ENCODE results near the gene RNPEPL1.

RNPEPL1 gene

GRCh38 chr2:240590681-240591111 lies 22.4 kb downstream of the RNPEPL1 start:
- H3K27me3 ChIP-seq (ENCODE audit: control insufficient read depth in 3 of 3, insufficient read depth in 3 of 3, low read depth in 1 of 3, low read length in 3 of 3) = no peaks in the 10 kb centered on the region
- no peak overlapping the region for H3K23ac ChIP-seq (ENCODE audit: low read depth, low read length, poor library complexity)
- H2AFZ ChIP-seq (ENCODE audit: low read length) = no peak overlapping the region
- H3K4me3 ChIP-seq (ENCODE audit: low read length in 2 of 2) = no peak overlapping the region
- H4K8ac ChIP-seq (ENCODE audit: low read depth, low read length) = no peak overlapping the region
- no peak overlapping the region for H2BK120ac ChIP-seq (ENCODE audit: low read depth, low read length)
- peaks cover 20 to 56% of the 10 kb centered on the region in 2 donors for H3K36me3 ChIP-seq (replicated peaks in 1 of 2; ENCODE audit: control insufficient read depth in 2 of 2, insufficient read depth in 2 of 2, low read length in 2 of 2)
- no peak overlapping the region for H2BK15ac ChIP-seq (ENCODE audit: low read length)
- H2BK12ac ChIP-seq (ENCODE audit: low read length) = no peak overlapping the region
- H3K9me3 ChIP-seq (replicated peaks in 1 of 2; ENCODE audit: control insufficient read depth in 2 of 2, insufficient read depth in 1 of 2, low read depth in 1 of 2, low read length in 2 of 2) = no peaks in the 10 kb centered on the region
- no peak overlapping the region for H3K27ac ChIP-seq (replicated peaks; ENCODE audit: low read length)
- H3K18ac ChIP-seq (ENCODE audit: low read length) = no peak overlapping the region
- H3K14ac ChIP-seq (ENCODE audit: low read length) = no peak overlapping the region
- no peak overlapping the region for H4K91ac ChIP-seq (ENCODE audit: low read depth, low read length, poor library complexity)
- no peak overlapping the region for H2BK5ac ChIP-seq (ENCODE audit: low read length)
- H3K4me1 ChIP-seq (ENCODE audit: control insufficient read depth in 2 of 2, insufficient read depth in 1 of 2, low read depth in 1 of 2, low read length in 2 of 2) = peaks cover 7 to 13% of the 10 kb centered on the region in 2 donors
- H3K4ac ChIP-seq (ENCODE audit: low read length) = no peak overlapping the region
- WGBS, 2 donors (ENCODE audit: extremely low coverage in 2 of 2, insufficient read length in 2 of 2, insufficient replicate concordance in 1 of 2) = no CpG with 5 or more reads among the region's 21 CpGs
- H3K9ac ChIP-seq (ENCODE audit: low read depth, low read length, poor library complexity) = no peak overlapping the region
- DNase-seq (ENCODE audit: low spot score) = no peak
- no peak overlapping the region for H2AK5ac ChIP-seq (ENCODE audit: low read depth, low read length)
- peaks cover 28% of the 10 kb centered on the region for H3K79me1 ChIP-seq (ENCODE audit: low read depth, low read length)
- H3K4me2 ChIP-seq (ENCODE audit: insufficient read depth, low read length, poor library complexity, severe bottlenecking) = no peak overlapping the region

- no peaks in the 10 kb centered on the region for H3K9me3 ChIP-seq (replicated peaks in 1 of 2; ENCODE audit: control insufficient read depth in 2 of 2, insufficient read depth in 1 of 2, low read depth in 1 of 2, low read length in 2 of 2)
- peak overlapping the region; percentile 37 for H3K9ac ChIP-seq (ENCODE audit: low read depth, low read length, poor library complexity)
- H4K91ac ChIP-seq (ENCODE audit: low read depth, low read length, poor library complexity) = no peak overlapping the region
- no peak overlapping the region for H2AFZ ChIP-seq (ENCODE audit: low read length)
- H3K4me2 ChIP-seq (ENCODE audit: insufficient read depth, low read length, poor library complexity, severe bottlenecking) = no peak overlapping the region
- H3K27ac ChIP-seq (replicated peaks; ENCODE audit: low read length) = no peak overlapping the region
- H3K4ac ChIP-seq (ENCODE audit: low read length) = no peak overlapping the region
- H3K4me3 ChIP-seq (ENCODE audit: low read length in 2 of 2) = no peak overlapping the region
- no peak overlapping the region for H3K14ac ChIP-seq (ENCODE audit: low read length)
- peaks cover 27% of the 10 kb centered on the region for H3K79me1 ChIP-seq (ENCODE audit: low read depth, low read length)
- no peak overlapping the region for H2BK15ac ChIP-seq (ENCODE audit: low read length)
- no peak overlapping the region for H3K23ac ChIP-seq (ENCODE audit: low read depth, low read length, poor library complexity)
- no CpG with 5 or more reads among the region's 6 CpGs for WGBS, 2 donors (ENCODE audit: extremely low coverage in 2 of 2, insufficient read length in 2 of 2, insufficient replicate concordance in 1 of 2)
- no peak overlapping the region for H3K18ac ChIP-seq (ENCODE audit: low read length)
- H2BK120ac ChIP-seq (ENCODE audit: low read depth, low read length) = no peak overlapping the region
- peaks cover 22 to 62% of the 10 kb centered on the region in 2 donors for H3K36me3 ChIP-seq (replicated peaks in 1 of 2; ENCODE audit: control insufficient read depth in 2 of 2, insufficient read depth in 2 of 2, low read length in 2 of 2)
- no peak overlapping the region for H2BK5ac ChIP-seq (ENCODE audit: low read length)
- no peaks in the 10 kb centered on the region for H3K27me3 ChIP-seq (ENCODE audit: control insufficient read depth in 3 of 3, insufficient read depth in 3 of 3, low read depth in 1 of 3, low read length in 3 of 3)
- no peak overlapping the region for H2BK12ac ChIP-seq (ENCODE audit: low read length)
- H4K8ac ChIP-seq (ENCODE audit: low read depth, low read length) = no peak overlapping the region
- peaks cover 7 to 13% of the 10 kb centered on the region in 2 donors for H3K4me1 ChIP-seq (ENCODE audit: control insufficient read depth in 2 of 2, insufficient read depth in 1 of 2, low read depth in 1 of 2, low read length in 2 of 2)
- no peak for DNase-seq (ENCODE audit: low spot score)
- no peak overlapping the region for H2AK5ac ChIP-seq (ENCODE audit: low read depth, low read length)
Observed at GRCh38 chr2:240591226-240591625, 22.9 kb downstream of the RNPEPL1 start.

GRCh38 chr2:240591784-240592183 lies 23.5 kb downstream of the RNPEPL1 start:
- Histone ChIP-seq H3K4me3 (ENCODE audit: low read length in 2 of 2) (no peak overlapping the region), H3K18ac (ENCODE audit: low read length) (no peak overlapping the region), H3K23ac (ENCODE audit: low read depth, low read length, poor library complexity) (peak overlapping the region; percentile 26), H2BK5ac (ENCODE audit: low read length) (no peak overlapping the region), H2BK120ac (ENCODE audit: low read depth, low read length) (no peak overlapping the region), H3K79me1 (ENCODE audit: low read depth, low read length) (peaks cover 26% of the 10 kb centered on the region), H3K27ac (replicated peaks; ENCODE audit: low read length) (no peak overlapping the region), H3K9ac (ENCODE audit: low read depth, low read length, poor library complexity) (no peak overlapping the region), H2AFZ (ENCODE audit: low read length) (no peak overlapping the region), H2AK5ac (ENCODE audit: low read depth, low read length) (no peak overlapping the region), H2BK15ac (ENCODE audit: low read length) (no peak overlapping the region), H4K8ac (ENCODE audit: low read depth, low read length) (no peak overlapping the region), H4K91ac (ENCODE audit: low read depth, low read length, poor library complexity) (no peak overlapping the region), H3K9me3 (replicated peaks in 1 of 2; ENCODE audit: control insufficient read depth in 2 of 2, insufficient read depth in 1 of 2, low read depth in 1 of 2, low read length in 2 of 2) (no peaks in the 10 kb centered on the region), H3K4me2 (ENCODE audit: insufficient read depth, low read length, poor library complexity, severe bottlenecking) (no peak overlapping the region), H3K14ac (ENCODE audit: low read length) (no peak overlapping the region), H3K27me3 (ENCODE audit: control insufficient read depth in 3 of 3, insufficient read depth in 3 of 3, low read depth in 1 of 3, low read length in 3 of 3) (no peaks in the 10 kb centered on the region), H3K4ac (ENCODE audit: low read length) (no peak overlapping the region), H2BK12ac (ENCODE audit: low read length) (no peak overlapping the region), H3K4me1 (ENCODE audit: control insufficient read depth in 2 of 2, insufficient read depth in 1 of 2, low read depth in 1 of 2, low read length in 2 of 2) (peaks cover 7 to 13% of the 10 kb centered on the region in 2 donors), H3K36me3 (replicated peaks in 1 of 2; ENCODE audit: control insufficient read depth in 2 of 2, insufficient read depth in 2 of 2, low read length in 2 of 2) (peaks cover 25 to 66% of the 10 kb centered on the region in 2 donors)
- no peak for DNase-seq (ENCODE audit: low spot score)
- no CpG with 5 or more reads among the region's 13 CpGs for WGBS, 2 donors (ENCODE audit: extremely low coverage in 2 of 2, insufficient read length in 2 of 2, insufficient replicate concordance in 1 of 2)

- no peak overlapping the region for H3K4ac ChIP-seq (ENCODE audit: low read length)
- H2AK5ac ChIP-seq (ENCODE audit: low read depth, low read length) = no peak overlapping the region
- no peak overlapping the region for H2BK15ac ChIP-seq (ENCODE audit: low read length)
- no peaks in the 10 kb centered on the region for H3K27me3 ChIP-seq (ENCODE audit: control insufficient read depth in 3 of 3, insufficient read depth in 3 of 3, low read depth in 1 of 3, low read length in 3 of 3)
- no peak overlapping the region for H3K18ac ChIP-seq (ENCODE audit: low read length)
- H3K4me2 ChIP-seq (ENCODE audit: insufficient read depth, low read length, poor library complexity, severe bottlenecking) = no peak overlapping the region
- H3K36me3 ChIP-seq (replicated peaks in 1 of 2; ENCODE audit: control insufficient read depth in 2 of 2, insufficient read depth in 2 of 2, low read length in 2 of 2) = peaks cover 29 to 77% of the 10 kb centered on the region in 2 donors
- H3K9ac ChIP-seq (ENCODE audit: low read depth, low read length, poor library complexity) = no peak overlapping the region
- WGBS, 2 donors (ENCODE audit: extremely low coverage in 2 of 2, insufficient read length in 2 of 2, insufficient replicate concordance in 1 of 2) = no CpG with 5 or more reads among the region's 20 CpGs
- no peak overlapping the region for H2BK12ac ChIP-seq (ENCODE audit: low read length)
- no peaks in the 10 kb centered on the region for H3K9me3 ChIP-seq (replicated peaks in 1 of 2; ENCODE audit: control insufficient read depth in 2 of 2, insufficient read depth in 1 of 2, low read depth in 1 of 2, low read length in 2 of 2)
- H2AFZ ChIP-seq (ENCODE audit: low read length) = no peak overlapping the region
- peaks cover 0 to 3% of the 10 kb centered on the region in 2 donors for H3K4me1 ChIP-seq (ENCODE audit: control insufficient read depth in 2 of 2, insufficient read depth in 1 of 2, low read depth in 1 of 2, low read length in 2 of 2)
- H3K14ac ChIP-seq (ENCODE audit: low read length) = no peak overlapping the region
- no peak overlapping the region for H2BK5ac ChIP-seq (ENCODE audit: low read length)
- no peak overlapping the region for H2BK120ac ChIP-seq (ENCODE audit: low read depth, low read length)
- H4K91ac ChIP-seq (ENCODE audit: low read depth, low read length, poor library complexity) = no peak overlapping the region
- no peak for DNase-seq (ENCODE audit: low spot score)
- peaks cover 19% of the 10 kb centered on the region for H3K79me1 ChIP-seq (ENCODE audit: low read depth, low read length)
- no peak overlapping the region for H3K27ac ChIP-seq (replicated peaks; ENCODE audit: low read length)
- no peak overlapping the region for H4K8ac ChIP-seq (ENCODE audit: low read depth, low read length)
- H3K4me3 ChIP-seq (ENCODE audit: low read length in 2 of 2) = no peak overlapping the region
- no peak overlapping the region for H3K23ac ChIP-seq (ENCODE audit: low read depth, low read length, poor library complexity)
Observed at GRCh38 chr2:240593026-240593702, 24.9 kb downstream of the RNPEPL1 start.
